ENCODE results near the gene CCDC117. TPM values are rescaled to one million over a fixed set of nuclear protein-coding genes. Genes with fewer than 3 reads are reported as not detected.
A peak's percentile ranks its signal among the peaks of the same experiment; 100 is the strongest.

Gene CCDC117
- polyA plus RNA-seq, 12 donors: 21.0 to 32.3 (median 27.2) TPM; not detected in 1

DNA sequence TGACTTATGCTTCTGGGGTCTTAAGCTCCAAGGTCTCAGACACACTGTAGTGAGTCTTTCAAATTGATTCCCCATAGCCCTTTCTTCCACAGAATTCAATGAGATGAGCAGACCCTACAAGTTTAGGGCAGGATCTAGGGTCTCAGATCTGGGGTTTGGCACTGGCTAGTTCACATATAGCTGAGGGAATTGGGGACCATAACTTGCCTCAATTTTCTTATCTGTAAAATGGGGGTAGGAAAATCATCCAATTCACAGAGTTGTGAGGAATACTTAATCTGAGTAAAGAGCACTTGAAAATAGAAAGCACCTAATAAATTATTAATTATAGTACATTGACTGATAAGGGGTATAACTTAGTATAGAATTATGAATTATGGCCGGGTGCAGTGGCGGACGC, 5.9 kb upstream of the CCDC117 start:
- no peak for DNase-seq

GRCh38 chr22:28768701-28769393, 3.6 kb upstream of the CCDC117 start:
- no peak for DNase-seq

DNA sequence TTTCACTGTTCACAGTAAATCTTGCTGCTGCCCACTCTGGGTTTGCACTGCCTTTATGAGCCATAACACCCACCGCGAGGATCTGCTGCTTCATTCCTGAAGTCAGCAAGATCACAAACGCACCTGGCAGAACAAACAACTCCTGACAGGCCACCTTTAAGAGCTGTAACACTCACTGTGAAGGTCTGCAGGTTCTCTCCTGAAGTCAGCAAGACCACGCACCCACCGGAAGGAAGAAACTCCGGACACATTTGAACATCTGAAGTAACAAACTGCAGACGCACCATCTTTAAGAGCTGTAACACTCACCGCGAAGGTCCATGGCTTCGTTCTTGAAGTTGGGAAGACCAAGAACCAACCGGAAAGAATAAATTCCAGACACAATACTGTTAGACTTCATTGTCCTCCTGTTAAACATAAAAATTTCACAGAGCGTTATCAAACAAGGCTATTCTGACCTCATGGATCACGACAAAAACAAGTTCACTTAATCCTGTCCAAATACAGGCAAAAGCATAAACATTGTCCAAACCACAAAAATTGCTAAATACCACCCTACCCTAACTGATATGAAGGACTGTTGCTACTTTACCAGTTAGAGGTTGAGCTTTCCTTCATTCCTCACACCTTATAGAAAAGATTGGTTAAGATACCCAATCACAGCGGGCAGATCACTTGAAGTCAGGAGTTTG, 3.0 kb upstream of the CCDC117 start:
- DNase-seq: no peak

GRCh38 chr22:28771195-28771791, 1.2 kb upstream of the CCDC117 start:
- DNase-seq: no peak

DNA sequence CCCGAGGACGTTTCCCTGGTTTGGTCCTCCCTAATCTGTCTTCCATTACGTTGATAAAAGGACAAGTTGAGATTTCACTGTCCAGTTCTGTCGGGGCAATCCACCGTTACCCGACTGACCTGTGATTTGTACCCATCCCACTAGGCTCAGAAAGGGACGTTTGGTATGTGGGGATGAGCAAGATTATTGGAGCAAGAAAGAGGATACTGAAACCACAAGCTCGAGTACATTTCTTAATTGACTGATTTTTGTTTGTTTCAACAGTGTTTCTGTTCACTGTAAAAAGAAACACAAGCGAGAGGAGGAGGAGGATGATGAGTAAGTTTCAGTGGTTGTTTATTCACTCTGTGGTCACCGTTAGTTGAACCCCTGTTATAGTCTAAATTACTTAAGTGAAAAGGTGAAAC, 969 bp downstream of the CCDC117 start:
- no peak for DNase-seq

DNA sequence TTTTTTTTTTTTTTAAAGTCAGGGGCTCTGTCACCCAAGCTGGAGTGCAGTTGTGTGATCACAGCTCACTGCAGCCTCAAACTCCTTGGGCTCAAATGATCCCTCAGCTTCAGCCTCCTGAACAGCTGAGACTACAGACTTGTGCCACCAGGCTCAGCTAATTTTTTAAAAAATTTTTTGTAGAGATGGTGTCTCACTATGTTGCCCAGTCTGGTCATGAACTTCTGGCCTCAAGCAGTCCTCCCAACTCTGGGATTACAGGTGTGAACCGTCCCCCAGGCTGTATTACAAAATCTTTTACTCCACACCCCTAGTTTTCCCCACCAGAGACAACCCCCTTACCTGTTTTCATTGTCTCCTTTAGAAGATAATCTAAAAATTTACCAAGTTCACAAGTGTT, 1.9 kb downstream of the CCDC117 start:
- DNase-seq: no peak

DNA sequence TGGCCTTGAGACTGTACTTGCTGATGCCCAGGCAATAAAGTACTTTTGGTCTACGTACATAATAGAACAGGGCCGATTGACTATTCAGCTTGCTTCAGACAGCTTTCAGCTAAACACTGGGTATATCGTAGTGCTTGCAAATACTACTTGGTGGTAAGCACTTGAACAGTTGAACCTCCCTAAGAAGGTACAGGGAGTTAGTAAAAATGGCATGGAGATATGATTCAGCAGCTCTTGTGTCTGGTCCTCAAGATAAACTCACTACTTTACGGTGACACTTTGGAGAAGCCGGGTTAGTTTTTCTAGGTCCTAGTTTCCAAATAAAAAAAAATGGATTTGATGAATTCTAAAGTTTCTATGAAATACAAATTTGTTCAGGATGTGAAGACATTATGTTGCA, 7.3 kb downstream of the CCDC117 start:
- no peak for DNase-seq

- no peak for DNase-seq
Measured at GRCh38 chr22:28780296-28780695, 7.8 kb downstream of the CCDC117 start.

DNA sequence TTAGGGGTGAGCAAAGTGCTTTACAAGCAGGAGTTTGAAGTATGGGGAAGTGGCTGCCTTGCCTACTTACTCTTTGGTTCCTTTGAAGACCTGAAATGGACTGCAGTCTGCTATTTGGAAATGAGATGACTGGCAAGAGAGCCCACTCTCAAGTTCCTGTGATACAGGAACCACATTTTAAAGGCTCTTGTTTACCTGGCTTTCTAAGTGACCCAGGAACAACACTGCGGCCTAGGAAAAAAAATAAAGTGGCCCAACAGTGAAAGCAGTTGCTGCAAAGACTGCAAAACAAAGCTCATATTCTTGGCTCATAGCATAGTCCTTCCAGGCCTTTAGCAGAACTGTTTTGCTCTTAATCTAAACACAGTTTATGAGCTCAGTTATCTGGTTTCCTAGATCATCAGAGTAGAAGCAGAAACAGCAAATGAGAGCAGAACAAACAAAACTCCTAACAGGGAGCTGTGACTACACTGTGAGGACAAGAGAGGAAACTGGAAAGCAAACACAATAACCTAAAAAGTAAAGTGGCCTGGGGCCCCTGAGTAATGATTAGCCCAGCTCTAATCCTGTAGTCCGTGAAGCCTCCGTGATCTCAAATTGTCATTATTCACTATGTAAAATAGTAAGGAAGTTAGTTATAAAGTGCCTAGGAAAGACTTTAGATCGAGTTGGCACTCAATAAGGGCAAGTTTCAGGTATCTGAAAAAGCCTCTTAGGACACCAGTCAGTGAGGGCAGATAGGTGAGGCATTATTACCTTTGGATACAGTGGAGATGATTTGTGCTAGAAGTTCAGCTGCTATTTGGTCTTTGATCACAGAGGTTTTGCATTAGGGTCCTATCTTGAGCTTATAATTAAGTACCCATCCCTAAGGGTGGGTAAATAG, 11.5 kb downstream of the CCDC117 start:
- DNase-seq: no peak

- DNase-seq: no peak
Measured at GRCh38 chr22:28788601-28789000, 16.1 kb downstream of the CCDC117 start.

- DNase-seq: no peak
Measured at GRCh38 chr22:28791124-28791523, 18.6 kb downstream of the CCDC117 start.

DNA sequence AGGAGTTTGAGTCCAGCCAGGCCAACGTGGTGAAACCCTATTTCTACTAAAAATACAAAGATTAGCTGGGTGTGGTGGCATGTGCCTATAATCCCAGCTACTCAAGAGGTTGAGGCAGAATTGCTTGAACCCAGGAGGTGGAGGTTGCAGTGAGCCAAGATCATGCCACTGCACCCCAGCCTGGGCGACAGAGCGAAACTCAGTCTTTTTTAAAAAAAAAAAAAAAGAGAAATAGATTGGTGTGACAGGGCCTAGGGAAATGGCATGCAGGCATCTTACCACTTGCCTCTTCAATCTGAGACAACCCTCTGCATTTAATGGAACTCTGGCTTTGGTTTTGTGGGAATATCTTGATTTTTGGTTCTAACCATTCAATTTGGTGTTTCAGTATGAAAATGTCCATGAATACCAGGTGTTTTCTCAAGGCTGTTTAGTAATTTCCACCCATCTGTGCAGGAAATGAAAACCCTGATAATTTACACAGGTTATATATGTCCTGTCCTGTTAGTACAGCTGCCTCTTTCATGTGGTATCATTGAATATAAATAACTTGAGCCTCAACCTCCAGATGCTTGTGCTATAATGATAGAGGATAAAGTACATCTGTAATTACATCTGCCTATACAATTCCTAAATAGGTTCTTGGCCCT, 19.5 kb downstream of the CCDC117 start:
- DNase-seq: no peak

GRCh38 chr22:28792491-28793383, 20.2 kb downstream of the CCDC117 start:
- no peak for DNase-seq

- no peak for DNase-seq
Measured at GRCh38 chr22:28793976-28794584, 21.6 kb downstream of the CCDC117 start.

DNA sequence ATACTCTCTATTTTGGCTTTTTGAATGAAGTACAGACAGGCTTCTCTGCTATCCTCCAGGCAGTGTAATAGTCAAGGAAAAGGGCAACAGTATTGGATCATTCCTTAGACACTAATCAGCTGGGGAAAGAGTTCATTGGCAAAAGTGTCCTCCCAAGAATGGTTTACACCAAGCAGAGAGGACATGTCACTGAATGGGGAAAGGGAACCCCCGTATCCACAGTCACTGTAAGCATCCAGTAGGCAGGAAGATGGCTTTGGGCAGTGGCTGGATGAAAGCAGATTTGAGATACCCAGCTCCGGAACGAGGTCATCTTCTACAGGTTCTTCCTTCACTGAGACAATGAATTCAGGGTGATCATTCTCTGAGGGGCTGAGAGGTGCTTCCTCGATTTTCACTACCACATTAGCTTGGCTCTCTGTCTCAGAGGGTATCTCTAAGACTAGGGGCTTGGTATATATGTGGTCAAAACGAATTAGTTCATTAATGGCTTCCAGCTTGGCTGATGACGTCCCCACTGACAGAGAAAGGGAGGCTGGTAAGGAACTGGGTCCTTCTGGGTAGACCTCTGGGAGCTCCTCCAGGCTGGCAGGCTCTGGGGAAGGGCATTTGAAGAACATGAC, 22.7 kb downstream of the CCDC117 start:
- no peak for DNase-seq

GRCh38 chr22:28795932-28796856, 23.7 kb downstream of the CCDC117 start:
- DNase-seq: no peak

- DNase-seq: peak; percentile 70
Measured at GRCh38 chr22:28798810-28799605, 26.5 kb downstream of the CCDC117 start.
